Measurements from ENCODE around the gene SH2D2A. TPM values are rescaled to one million over a fixed set of nuclear protein-coding genes. Genes with fewer than 3 reads are reported as not detected.

SH2D2A gene
- polyA plus RNA-seq, 1 of the 3 experiments (the other 2 are of a cell fraction): not detected

GRCh38 chr1:156823210-156823790 lies 6.7 kb upstream of the SH2D2A start:
- H3K27ac ChIP-seq (ENCODE audit: low read depth in 2 of 2, low read length in 1 of 2): no peak overlapping the region
- WGBS (ENCODE audit: low lambda C conversion rate): 96% methylated on average over 2 of the region's 5 CpGs
- no peaks in the 10 kb centered on the region for H3F3A ChIP-seq (replicated peaks; ENCODE audit: insufficient read depth)
- no peak for DNase-seq
- H2AFZ ChIP-seq (ENCODE audit: low read depth): no peak overlapping the region
- POLR2A ChIA-PET: no interaction called here
- CTCF ChIA-PET: interaction anchor here (1.1 to 3.9 kb wide), 3 partner anchors 15 to 204 kb away, joined by 3 to 25 read pairs (median 3); partner anchors contain the start of gene HAPLN2
- H3K36me3 ChIP-seq (replicated peaks in 1 of 2; ENCODE audit: control insufficient read depth in 1 of 2, insufficient read depth in 2 of 2, low read length in 1 of 2): no peaks in the 10 kb centered on the region
- H3K79me2 ChIP-seq (ENCODE audit: insufficient read depth): no peaks in the 10 kb centered on the region
- TF ChIP-seq YY1 (IDR thresholded peaks at IDR 0.05; ENCODE audit: low read depth): no peak
- TF ChIP-seq RXRA (IDR thresholded peaks at IDR 0.05; ENCODE audit: borderline replicate concordance, low read depth): no peak
- no peak for TF ChIP-seq FOXJ3 (CRISPR knock-in tag; IDR thresholded peaks at IDR 0.05)
- no peak for TF ChIP-seq USF2 (IDR thresholded peaks at IDR 0.05; ENCODE audit: borderline replicate concordance, low read depth, low read length)
- TF ChIP-seq RCOR1 (IDR thresholded peaks at IDR 0.05; ENCODE audit: low read length): no peak
- no peak for TF ChIP-seq EZH2phosphoT487 (IDR thresholded peaks at IDR 0.05; ENCODE audit: borderline replicate concordance, low read depth)
- no peak for TF ChIP-seq IRF3 (IDR thresholded peaks at IDR 0.05; ENCODE audit: low read depth, low read length)
- no peak for TF ChIP-seq TCF12 (IDR thresholded peaks at IDR 0.05)
- no peak for TF ChIP-seq GABPA (IDR thresholded peaks at IDR 0.05; ENCODE audit: low read depth)
- TF ChIP-seq SIN3A (IDR thresholded peaks at IDR 0.05; ENCODE audit: borderline replicate concordance, low read depth, low read length): no peak
- TF ChIP-seq JUND (IDR thresholded peaks at IDR 0.05): no peak
- TF ChIP-seq ELF1 (IDR thresholded peaks at IDR 0.05): no peak
- TF ChIP-seq ZBTB33 (IDR thresholded peaks at IDR 0.05; ENCODE audit: borderline replicate concordance, low read depth): no peak
- no peak for TF ChIP-seq TEAD4 (IDR thresholded peaks at IDR 0.05; ENCODE audit: borderline replicate concordance, insufficient read depth)
- no peak for TF ChIP-seq CTCF (IDR thresholded peaks at IDR 0.05)
- TF ChIP-seq NRF1 (IDR thresholded peaks at IDR 0.05; ENCODE audit: low read depth, low read length): no peak
- TF ChIP-seq FOSL2 (IDR thresholded peaks at IDR 0.05; ENCODE audit: borderline replicate concordance, low read depth): no peak
- no peak for TF ChIP-seq PBX3 (IDR thresholded peaks at IDR 0.05)
- no peak for TF ChIP-seq FOXM1 (IDR thresholded peaks at IDR 0.05; ENCODE audit: low read depth)
- no peak for TF ChIP-seq RFX5 (IDR thresholded peaks at IDR 0.05; ENCODE audit: low read length)
- H3K4me2 ChIP-seq: no peak overlapping the region
- H3K9me2 ChIP-seq: no peaks in the 10 kb centered on the region
- H3K9me3 ChIP-seq: no peaks in the 10 kb centered on the region
- no peak overlapping the region for H3K9ac ChIP-seq
- H3K27me3 ChIP-seq (ENCODE audit: insufficient read depth): no peaks in the 10 kb centered on the region
- H3K4me1 ChIP-seq (ENCODE audit: control insufficient read depth in 1 of 2, insufficient read depth in 2 of 2, low read depth in 1 of 2, low read length in 1 of 2): peaks cover 0 to under 1% of the 10 kb centered on the region in 2 experiments; a peak in 1 of 4 replicates
- H3K4me3 ChIP-seq (ENCODE audit: low read depth in 2 of 2, low read length in 1 of 2): no peak overlapping the region
- H4K20me1 ChIP-seq (ENCODE audit: insufficient read depth): no peaks in the 10 kb centered on the region
